GOT3 (cell line): Measurements from ENCODE around the gene SCAMP5.

ENCODE experiments used
- DNase-seq: peaks from one replicate; lab custom pipeline; 2025; ENCODE audit warnings: mixed read lengths; lab: John Stamatoyannopoulos, UW

SCAMP5 gene

DNA sequence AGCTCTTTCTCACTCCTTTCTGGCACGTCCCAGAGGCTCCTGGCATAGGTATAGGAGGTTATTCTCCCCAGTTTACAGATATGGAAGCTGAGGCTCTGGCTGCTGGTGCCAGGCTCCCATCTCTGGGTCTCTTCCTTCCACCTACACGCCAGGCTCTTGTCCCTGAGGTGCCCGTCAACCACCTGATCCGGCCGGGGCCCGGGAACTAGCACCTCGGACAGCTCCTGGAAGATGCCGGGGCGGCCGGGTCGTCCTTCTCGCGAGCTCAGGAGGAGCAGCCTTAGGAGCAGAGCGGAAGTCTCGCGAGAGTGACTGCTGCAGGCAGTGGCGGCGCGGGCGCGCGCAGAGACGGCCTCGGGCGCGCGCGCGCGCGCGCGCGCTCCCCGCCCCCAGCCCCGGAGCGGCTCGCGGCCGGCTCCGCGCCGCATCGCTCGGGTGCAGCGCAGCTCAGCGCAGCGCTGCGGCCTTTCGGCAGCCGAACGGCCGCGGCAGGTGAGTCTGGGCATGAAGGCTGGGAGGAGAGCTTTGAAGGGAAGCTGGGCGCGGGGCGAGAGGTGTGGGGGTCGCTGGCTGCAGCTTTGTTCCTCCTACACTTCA, at the start of gene SCAMP5:
Gene SCAMP5 (plus strand): TSS at position 382 of the 597 bp plus-strand sequence. CDS start 16,277 bp downstream, outside the sequence.
- peak; percentile 26 for DNase-seq

- peak; percentile 19 for DNase-seq
These were observed 45.1 kb upstream of the SCAMP5 start for GRCh38 chr15:74950078-74950908.

DNA sequence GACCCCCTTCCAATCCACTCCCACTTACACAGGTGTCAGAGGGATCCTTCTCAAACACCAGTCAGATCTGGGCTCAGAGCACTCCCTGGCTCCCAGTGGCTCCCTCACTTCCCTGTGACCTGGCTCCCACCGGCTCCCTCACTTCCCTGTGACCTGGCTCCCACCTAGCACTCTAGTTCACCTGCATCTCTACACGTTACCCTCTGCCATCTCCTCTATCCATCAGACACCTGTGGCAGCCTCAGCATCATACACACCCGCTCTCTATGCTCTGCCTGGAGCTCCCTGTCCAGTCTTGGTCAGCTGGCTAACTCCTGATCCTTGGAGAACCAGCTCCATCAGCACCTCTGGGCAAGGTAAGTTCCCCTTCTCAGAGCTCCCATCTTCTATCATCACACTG, 44.4 kb upstream of the SCAMP5 start:
- no peak for DNase-seq

DNA sequence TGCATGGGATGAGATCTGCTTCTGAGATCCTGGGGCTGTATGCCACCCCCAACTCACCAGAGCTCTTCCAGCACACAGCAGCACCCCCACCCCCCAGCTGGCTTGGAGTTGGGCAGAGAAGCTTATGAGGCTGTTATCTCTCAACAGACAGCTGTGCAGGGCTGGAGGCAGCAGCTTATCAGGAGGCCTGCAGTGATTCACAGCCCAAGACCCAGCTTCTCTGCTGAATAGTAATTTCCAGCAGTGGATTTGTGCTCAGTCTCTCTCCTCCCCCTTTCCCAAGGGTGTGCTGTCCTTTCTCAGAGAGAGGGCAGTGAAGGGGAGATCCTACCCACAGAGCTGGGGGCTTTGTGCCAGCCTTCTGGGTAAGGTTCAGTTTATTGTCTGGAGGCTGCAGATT, 40.8 kb upstream of the SCAMP5 start:
- DNase-seq: no peak

GRCh38 chr15:74955017-74955416, 40.3 kb upstream of the SCAMP5 start:
- DNase-seq: no peak

- DNase-seq: no peak
These were observed 39.3 kb upstream of the SCAMP5 start for GRCh38 chr15:74955796-74956647.

DNA sequence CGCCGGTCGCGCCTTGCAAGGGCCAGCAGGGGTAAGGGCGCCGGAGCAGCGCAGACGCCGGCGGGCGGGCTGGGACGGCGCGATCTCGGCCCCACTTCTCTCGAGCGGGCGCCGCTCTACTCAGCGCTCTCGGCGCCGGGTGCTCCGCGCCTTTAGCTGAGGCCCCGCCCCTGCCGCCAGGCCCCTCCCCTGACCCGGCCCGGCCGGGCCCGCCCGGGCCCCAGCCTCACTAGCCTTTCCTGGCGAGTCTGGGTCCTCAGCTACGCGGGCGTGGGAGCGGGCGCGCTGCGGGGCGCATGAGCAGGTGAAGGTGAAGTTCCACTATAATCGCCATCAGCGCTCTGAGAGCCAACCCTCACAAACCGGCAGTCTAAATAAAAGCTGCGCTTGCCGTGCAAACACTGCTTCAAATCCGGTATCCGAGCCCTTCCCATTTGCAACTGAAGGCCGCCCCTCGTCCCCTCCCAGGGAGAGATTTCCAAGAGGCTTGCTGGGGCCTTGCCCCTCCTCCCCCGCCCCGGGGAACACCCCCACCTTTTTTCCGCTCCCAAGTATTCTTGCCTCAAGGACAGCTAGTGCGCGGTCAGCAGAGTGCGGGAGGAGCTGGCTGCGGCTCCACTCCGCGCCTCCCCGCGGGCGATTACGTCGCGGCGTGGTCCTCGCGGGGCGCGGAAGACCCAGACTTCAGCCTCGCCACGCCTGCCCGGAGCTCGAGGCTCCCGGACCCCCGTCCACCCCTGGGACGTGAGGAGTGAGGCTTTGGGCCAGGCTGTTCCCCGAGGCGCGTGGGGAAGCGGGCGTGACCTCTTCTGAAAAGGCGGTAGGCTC, 38.5 kb upstream of the SCAMP5 start, which contains the start of gene RPP25:
Gene RPP25 (minus strand): TSS at position 125 of the 828 bp plus-strand sequence. CDS start 189 bp downstream, outside the sequence.
- DNase-seq: peak; percentile 34

- DNase-seq: no peak
These were observed 37.8 kb upstream of the SCAMP5 start for GRCh38 chr15:74957476-74958035.

DNA sequence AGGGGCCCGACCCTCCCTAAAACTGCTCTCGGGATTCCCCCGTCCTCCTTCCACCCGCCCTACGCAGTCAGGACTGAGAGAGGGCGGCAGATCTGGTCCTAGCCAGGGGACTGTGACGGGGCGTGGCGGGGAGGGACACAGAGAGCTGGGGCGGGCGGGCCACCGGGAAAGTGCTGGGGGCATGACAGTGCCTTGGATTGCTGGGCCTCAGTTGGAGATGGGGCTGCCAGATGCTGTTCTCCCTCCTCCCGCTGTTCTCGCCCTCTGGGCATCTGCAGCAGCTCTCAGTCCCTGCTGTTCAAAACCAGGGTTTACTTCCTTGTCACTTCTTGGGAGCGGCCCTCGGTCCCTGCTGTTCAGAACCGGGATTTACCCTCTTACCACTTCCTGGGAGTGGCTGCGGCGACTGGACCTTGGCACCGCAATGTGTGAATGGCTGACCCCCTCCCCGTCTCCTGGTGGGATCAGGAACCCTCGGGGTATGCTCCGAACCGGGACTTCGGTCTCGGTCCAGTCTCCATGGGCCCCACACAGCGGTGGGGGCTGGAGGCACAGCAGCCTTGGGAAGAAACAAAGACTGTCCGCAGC, 36.9 kb upstream of the SCAMP5 start:
- no peak for DNase-seq

GRCh38 chr15:74958908-74959585, 36.3 kb upstream of the SCAMP5 start:
- no peak for DNase-seq

DNA sequence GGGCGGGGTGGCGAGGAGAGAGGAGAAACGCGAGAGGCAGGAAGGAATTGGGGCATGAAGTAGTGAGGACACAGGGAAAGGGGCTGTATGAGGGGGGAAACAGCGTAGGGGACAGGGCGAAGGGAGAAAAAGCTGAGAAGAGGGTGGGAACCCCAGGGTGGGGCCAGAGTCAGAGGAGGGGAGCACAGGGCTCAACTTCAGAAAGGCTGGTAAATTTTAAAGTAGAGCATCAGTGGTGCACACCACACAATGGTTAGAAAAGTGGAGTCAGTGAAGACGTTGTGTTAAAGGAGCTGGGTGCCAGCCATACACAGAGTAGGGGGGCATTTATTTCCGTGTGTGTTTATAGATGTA, 35.8 kb upstream of the SCAMP5 start:
- DNase-seq: no peak

- no peak for DNase-seq
These were observed 35.1 kb upstream of the SCAMP5 start for GRCh38 chr15:74960286-74960685.

DNA sequence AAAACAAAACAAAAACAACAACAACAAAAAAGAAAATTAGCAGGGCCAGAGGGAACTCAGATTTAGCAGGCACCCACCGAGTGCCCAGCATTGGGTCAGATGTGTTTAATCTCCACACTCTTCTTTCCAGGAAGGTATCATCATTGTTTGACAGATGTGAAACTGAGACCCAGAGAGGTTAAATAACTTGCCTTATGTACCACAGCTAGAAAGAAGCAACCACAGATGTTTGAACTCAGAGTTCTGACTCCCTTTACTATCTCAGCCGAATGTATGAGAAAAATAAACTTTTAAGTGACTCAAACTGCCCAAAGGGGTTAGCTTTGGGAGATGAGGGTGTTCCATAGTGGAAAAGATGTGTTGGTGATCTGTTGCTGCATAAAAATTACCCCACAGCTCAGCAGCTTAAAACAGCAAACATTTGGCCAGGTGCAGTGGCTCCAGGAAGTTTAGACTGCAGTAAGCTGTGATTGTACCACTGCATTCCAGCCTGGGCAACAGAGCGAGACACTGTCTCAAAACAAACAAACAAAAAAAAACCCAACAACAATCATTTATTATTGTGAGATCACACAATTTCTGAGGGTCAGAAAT, 34.3 kb upstream of the SCAMP5 start:
- no peak for DNase-seq

DNA sequence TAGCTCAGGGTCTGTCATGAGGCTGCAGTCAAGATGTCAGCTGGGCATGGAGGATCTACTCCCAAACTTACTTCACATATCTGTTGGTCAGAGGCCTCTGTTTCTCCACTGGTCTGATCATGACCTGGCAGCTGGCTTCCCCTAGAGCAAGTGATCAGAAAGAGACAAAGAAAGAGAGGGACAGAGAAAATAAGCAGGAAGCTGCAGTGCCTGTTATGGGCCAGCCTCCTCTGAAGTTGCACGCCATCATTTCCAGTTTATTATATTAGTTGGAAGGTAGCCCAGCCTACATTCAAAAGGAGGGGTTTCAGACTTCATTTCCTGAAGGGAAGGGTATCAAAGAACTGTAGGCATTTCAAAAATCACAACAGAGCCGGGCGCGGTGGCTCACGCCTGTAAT, 33.7 kb upstream of the SCAMP5 start:
- no peak for DNase-seq

DNA sequence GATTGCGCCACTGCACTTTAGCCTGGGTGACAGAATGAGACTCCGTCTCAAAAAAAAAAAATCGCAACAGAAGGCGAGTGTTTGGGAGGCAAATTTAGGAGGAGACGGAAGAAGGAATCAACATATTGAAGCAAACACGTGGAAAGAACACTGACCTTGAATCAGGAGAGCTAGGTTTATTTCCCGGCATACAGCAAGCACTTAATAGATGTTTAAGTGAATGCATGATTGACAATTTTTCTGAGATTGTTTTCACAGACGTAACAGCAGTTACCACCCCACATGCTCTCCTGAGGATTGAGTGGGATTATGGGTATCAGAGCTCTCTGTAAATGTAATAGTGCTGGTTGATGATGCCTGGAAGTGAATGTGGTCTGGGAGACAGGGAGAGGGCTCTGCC, 33.1 kb upstream of the SCAMP5 start:
- no peak for DNase-seq

- no peak for DNase-seq
These were observed 32.7 kb upstream of the SCAMP5 start for GRCh38 chr15:74962671-74963070.

DNA sequence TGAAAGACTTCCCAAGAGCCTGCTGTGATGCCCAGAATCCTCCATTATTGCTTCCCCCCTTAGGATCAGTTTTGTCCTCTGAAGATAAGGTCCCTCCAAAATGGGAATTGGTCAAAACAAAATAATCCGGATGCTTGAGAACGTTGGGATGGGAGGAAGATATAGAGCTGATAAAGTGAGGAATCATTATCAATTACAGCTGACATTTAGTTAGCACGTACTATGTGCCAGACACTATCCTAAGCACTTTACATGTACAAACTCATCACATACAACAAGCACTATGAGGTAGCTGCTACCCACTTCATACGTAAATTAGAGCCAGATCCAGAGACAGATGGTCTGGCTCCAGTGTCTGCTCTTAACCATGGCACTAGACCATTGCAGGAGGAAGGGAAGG, 32.1 kb upstream of the SCAMP5 start:
- DNase-seq: no peak

- DNase-seq: no peak
These were observed 30.6 kb upstream of the SCAMP5 start for GRCh38 chr15:74964794-74965193.

DNA sequence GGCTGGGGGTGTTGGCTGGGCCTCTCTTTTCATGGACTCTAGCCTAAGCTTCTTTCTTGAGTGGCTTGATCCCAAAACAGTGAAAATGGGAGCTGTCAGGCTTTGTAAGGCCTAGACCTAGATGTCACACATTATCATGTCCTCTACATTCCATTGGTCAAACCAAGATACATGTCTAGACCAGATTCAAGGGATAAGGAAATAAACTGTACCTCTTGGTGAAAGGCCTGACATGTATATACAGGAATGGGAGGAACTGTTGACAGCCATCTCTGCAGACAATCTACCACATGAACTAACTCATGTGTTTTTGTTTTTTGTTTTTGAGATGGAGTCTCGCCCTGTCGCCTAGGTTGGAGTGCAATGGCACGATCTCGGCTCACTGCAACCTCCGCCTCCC, 27.7 kb upstream of the SCAMP5 start:
- no peak for DNase-seq

GRCh38 chr15:74976159-74976558, 19.2 kb upstream of the SCAMP5 start:
- DNase-seq: no peak
